ENCODE measurements around the gene CDH26.
A peak's percentile ranks its signal among the peaks of the same experiment; 100 is the strongest.

Gene CDH26

DNA sequence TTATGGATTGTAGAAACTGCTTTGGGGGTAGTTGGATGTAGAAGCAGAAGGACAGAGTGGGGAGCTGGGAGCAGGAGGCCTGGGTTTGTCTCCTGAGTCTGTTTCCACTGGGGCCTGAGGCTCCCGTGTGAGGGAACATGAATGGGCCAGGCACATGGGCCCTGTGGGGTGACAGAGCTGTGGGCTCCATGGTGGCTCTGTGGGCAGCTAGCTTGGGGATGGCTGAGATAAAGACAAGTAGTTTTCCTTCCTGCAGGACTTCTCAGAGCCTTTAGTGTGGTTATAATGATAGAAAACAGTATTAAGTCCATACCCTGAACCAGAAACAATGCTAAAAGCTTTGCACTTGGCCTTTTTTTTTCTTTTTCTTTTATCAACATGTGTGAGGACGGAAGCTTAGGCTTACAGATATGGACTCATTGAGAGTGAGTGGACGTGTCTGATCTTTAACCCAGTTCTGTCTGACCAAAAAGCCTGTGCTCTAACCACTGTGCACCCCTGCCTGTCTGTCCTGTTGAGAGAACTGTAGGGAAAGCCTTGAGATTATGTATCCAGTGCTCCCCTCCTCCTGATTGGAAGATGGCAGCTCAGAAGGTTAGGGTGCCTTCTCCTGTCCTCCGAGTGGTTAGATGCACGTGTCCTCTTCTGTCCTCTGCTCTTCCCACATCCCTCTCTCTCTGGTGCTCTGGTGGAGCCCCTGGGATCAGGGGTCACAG, 98.3 kb downstream of the CDH26 start:
- TF ChIP-seq, protein P1, sequence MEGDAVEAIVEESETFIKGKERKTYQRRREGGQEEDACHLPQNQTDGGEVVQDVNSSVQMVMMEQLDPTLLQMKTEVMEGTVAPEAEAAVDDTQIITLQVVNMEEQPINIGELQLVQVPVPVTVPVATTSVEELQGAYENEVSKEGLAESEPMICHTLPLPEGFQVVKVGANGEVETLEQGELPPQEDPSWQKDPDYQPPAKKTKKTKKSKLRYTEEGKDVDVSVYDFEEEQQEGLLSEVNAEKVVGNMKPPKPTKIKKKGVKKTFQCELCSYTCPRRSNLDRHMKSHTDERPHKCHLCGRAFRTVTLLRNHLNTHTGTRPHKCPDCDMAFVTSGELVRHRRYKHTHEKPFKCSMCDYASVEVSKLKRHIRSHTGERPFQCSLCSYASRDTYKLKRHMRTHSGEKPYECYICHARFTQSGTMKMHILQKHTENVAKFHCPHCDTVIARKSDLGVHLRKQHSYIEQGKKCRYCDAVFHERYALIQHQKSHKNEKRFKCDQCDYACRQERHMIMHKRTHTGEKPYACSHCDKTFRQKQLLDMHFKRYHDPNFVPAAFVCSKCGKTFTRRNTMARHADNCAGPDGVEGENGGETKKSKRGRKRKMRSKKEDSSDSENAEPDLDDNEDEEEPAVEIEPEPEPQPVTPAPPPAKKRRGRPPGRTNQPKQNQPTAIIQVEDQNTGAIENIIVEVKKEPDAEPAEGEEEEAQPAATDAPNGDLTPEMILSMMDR (IDR thresholded peaks at IDR 0.05; ENCODE audit: low read length): no peak
- TF ChIP-seq EZH2 (optimal IDR thresholded peaks at IDR 0.05; ENCODE audit: low read depth, low read length) (no peak), EZH2phosphoT487 (IDR thresholded peaks at IDR 0.05; ENCODE audit: low read length) (no peak)
- no peaks in the 10 kb centered on the region for H3K4me1 ChIP-seq (ENCODE audit: low read length)
- no peak overlapping the region for H3K4me2 ChIP-seq (ENCODE audit: low read depth, low read length)
- H3K9me2 ChIP-seq (replicated peaks; ENCODE audit: insufficient read depth, low read length): no peaks in the 10 kb centered on the region
- no peaks in the 10 kb centered on the region for H4K20me1 ChIP-seq (ENCODE audit: insufficient read depth, low read length)
- no peaks in the 10 kb centered on the region for H3K27me3 ChIP-seq (replicated peaks; ENCODE audit: insufficient read depth, low read length)
- H3K9me3 ChIP-seq (replicated peaks; ENCODE audit: insufficient read depth, low read length): no peaks in the 10 kb centered on the region
- no peak overlapping the region for H2AFZ ChIP-seq (ENCODE audit: low read length)
- no peaks in the 10 kb centered on the region for H3F3A ChIP-seq (ENCODE audit: insufficient read depth, low read length)
- H3K79me2 ChIP-seq (ENCODE audit: low read length): no peaks in the 10 kb centered on the region
- H3K9ac ChIP-seq (ENCODE audit: low read length): no peak overlapping the region
- no peak overlapping the region for H3K27ac ChIP-seq (ENCODE audit: low read length)
- DNase-seq: no peak
- H3K36me3 ChIP-seq (replicated peaks; ENCODE audit: insufficient read depth, low read length): no peaks in the 10 kb centered on the region
- no peak overlapping the region for H3K4me3 ChIP-seq (ENCODE audit: low read length)

DNA sequence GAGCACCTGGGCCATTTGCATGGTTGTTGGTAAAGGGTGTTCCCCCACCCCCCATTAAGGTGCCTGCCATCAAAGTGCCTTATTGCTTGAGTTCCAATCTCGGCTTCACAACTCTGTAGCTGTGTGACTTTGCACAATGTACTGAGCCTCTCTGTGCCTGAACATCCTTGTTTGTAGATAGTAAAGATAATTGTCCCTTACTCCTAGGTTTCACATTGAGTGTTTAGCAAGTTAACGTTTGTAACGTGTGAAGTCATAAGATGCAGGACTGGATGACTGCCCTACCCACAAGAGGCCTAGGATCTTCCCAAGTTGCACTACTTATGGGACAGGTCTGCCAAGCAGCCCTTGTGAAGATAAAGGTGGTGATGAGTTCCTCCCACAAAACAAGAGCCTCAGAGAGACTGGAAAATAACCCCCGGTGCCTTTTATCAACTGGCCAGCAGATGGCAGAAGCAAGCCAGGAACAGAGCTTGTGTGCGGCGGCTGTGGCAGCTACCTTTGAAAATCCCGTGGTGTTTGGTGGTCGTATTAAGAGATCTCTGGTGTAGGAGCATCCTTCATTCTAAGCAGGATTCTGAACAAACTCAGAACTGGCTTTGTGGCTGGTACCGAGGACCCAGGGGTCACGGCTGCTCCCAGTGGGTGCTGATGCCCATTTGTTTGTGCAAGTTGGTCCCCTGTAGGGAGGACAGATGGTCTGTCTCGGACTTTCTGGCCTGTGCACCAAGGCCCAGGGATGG, 99.1 kb downstream of the CDH26 start:
- Histone ChIP-seq H4K20me1 (ENCODE audit: insufficient read depth, low read length) (no peaks in the 10 kb centered on the region), H3K27me3 (replicated peaks; ENCODE audit: insufficient read depth, low read length) (no peaks in the 10 kb centered on the region), H3K36me3 (replicated peaks; ENCODE audit: insufficient read depth, low read length) (no peaks in the 10 kb centered on the region), H3K9me3 (replicated peaks; ENCODE audit: insufficient read depth, low read length) (no peaks in the 10 kb centered on the region), H3K9me2 (replicated peaks; ENCODE audit: insufficient read depth, low read length) (no peaks in the 10 kb centered on the region), H3K27ac (ENCODE audit: low read length) (no peak overlapping the region), H3K9ac (ENCODE audit: low read length) (no peak overlapping the region), H3K4me3 (ENCODE audit: low read length) (no peak overlapping the region; the same call in 1 of the 2 replicates), H3K79me2 (ENCODE audit: low read length) (no peaks in the 10 kb centered on the region), H2AFZ (ENCODE audit: low read length) (peak overlapping the region; percentile 54), H3K4me1 (ENCODE audit: low read length) (no peaks in the 10 kb centered on the region), H3F3A (ENCODE audit: insufficient read depth, low read length) (no peaks in the 10 kb centered on the region), H3K4me2 (ENCODE audit: low read depth, low read length) (peak overlapping the region; percentile 49)
- TF ChIP-seq, protein P1 (IDR thresholded peaks at IDR 0.05; ENCODE audit: low read length): peak; percentile 86
- TF ChIP-seq EZH2 (optimal IDR thresholded peaks at IDR 0.05; ENCODE audit: low read depth, low read length): no peak
- DNase-seq: peak; percentile 55

DNA sequence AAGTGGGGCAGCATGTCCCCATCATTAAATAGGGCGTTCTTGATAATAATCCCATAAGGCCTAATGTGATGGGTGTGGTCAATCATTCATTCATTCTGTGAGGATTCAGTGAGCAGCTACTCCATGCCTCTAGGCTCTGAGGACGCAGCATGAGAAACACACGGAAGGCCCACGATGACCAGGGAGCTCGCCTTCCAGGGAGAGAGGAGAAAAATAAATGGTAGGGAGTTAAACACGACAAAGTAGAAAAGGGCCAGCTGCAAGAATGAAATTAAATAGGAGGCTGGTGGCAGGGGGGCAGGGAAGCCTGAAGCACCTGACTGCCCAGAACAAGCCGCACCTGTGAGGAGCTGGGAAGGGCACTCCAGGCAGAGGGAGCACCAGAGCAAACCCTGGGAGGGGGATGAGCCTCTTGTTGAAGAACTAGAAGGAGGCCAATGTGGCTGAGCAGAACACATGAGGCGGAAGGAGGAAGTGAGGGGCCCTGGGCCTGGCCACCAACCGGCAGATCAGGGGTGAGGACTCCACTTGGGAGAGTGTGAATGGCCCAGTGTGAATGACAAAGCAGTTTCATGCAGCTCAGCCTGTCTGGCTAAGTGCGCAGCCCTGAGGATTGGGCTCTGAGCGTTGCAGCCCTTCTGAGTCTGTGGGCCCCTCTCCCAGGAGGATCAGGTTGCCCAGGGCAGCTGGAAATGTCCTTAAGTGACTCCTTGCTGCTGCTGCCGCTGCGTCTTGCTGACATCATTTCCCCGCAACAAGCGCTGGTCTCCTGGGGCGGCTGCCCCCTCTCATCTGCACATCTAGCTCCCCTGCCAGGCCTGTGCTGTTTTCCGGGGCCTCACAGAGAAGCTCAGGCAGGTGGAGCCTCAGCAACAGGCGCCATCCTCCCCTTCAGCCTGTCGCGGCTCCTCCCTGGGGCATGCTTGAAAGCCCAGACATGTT, 99.9 kb downstream of the CDH26 start:
- no peaks in the 10 kb centered on the region for H3F3A ChIP-seq (ENCODE audit: insufficient read depth, low read length)
- no peaks in the 10 kb centered on the region for H3K79me2 ChIP-seq (ENCODE audit: low read length)
- no peak overlapping the region for H3K9ac ChIP-seq (ENCODE audit: low read length)
- no peak overlapping the region for H3K4me3 ChIP-seq (ENCODE audit: low read length)
- H3K36me3 ChIP-seq (replicated peaks; ENCODE audit: insufficient read depth, low read length): no peaks in the 10 kb centered on the region
- H2AFZ ChIP-seq (ENCODE audit: low read length): peak overlapping the region; percentile 54
- peak overlapping the region; percentile 49 for H3K4me2 ChIP-seq (ENCODE audit: low read depth, low read length)
- H3K27ac ChIP-seq (ENCODE audit: low read length): no peak overlapping the region
- H3K9me3 ChIP-seq (replicated peaks; ENCODE audit: insufficient read depth, low read length): no peaks in the 10 kb centered on the region
- TF ChIP-seq, protein P1 (IDR thresholded peaks at IDR 0.05; ENCODE audit: low read length): no peak
- TF ChIP-seq EZH2phosphoT487 (IDR thresholded peaks at IDR 0.05; ENCODE audit: low read length) (no peak), EZH2 (optimal IDR thresholded peaks at IDR 0.05; ENCODE audit: low read depth, low read length) (no peak)
- H3K27me3 ChIP-seq (replicated peaks; ENCODE audit: insufficient read depth, low read length): no peaks in the 10 kb centered on the region
- DNase-seq: no peak
- H4K20me1 ChIP-seq (ENCODE audit: insufficient read depth, low read length): no peaks in the 10 kb centered on the region
- no peaks in the 10 kb centered on the region for H3K9me2 ChIP-seq (replicated peaks; ENCODE audit: insufficient read depth, low read length)
- no peaks in the 10 kb centered on the region for H3K4me1 ChIP-seq (ENCODE audit: low read length)
